ENCODE data around the gene NEUROD4. TPM values are rescaled to one million over a fixed set of nuclear protein-coding genes. Genes with fewer than 3 reads are reported as not detected.

NEUROD4 gene
- total RNA-seq, 6 donors from 2014 or later: not detected

DNA sequence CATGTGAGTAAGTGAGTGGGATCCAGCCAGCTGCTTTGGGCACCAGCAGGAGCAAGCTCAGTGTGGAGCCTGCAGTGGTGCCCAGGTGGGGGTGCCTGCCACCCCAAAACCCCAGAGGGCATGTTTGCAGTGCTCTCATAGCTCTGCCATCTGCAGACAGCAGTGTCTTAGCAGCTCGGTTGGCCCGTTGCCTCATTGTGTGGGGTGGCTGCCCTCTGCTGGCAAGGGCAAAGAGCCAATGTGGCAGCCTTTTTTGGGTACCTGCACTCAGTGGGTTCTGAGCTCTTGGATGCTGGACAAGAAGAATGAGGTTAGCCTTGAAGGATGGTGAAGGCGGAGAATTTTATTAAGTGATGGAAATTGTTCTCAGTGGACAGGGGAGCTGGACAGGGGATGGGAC, 52.3 kb downstream of the NEUROD4 start:
- Histone ChIP-seq H3K9me3 (no peaks in the 10 kb centered on the region), H3K4me1 (no peaks in the 10 kb centered on the region), H3K27ac (no peak overlapping the region), H3K27me3 (no peaks in the 10 kb centered on the region), H3K36me3 (no peaks in the 10 kb centered on the region), H3K4me3 (no peak overlapping the region)
- DNase-seq (peak; percentile 36 to 50), ATAC-seq (ENCODE audit: low FRiP score in 2 of 2) (peak; percentile 75 to 79)
- TF ChIP-seq POLR2A (IDR thresholded peaks at IDR 0.05) (no peak), POLR2AphosphoS5 (IDR thresholded peaks at IDR 0.05) (no peak)
- TF ChIP-seq, protein P1, sequence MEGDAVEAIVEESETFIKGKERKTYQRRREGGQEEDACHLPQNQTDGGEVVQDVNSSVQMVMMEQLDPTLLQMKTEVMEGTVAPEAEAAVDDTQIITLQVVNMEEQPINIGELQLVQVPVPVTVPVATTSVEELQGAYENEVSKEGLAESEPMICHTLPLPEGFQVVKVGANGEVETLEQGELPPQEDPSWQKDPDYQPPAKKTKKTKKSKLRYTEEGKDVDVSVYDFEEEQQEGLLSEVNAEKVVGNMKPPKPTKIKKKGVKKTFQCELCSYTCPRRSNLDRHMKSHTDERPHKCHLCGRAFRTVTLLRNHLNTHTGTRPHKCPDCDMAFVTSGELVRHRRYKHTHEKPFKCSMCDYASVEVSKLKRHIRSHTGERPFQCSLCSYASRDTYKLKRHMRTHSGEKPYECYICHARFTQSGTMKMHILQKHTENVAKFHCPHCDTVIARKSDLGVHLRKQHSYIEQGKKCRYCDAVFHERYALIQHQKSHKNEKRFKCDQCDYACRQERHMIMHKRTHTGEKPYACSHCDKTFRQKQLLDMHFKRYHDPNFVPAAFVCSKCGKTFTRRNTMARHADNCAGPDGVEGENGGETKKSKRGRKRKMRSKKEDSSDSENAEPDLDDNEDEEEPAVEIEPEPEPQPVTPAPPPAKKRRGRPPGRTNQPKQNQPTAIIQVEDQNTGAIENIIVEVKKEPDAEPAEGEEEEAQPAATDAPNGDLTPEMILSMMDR (IDR thresholded peaks at IDR 0.05): peak in 4 of 6 experiments; percentile 7 to 42 (median 32)
- WGBS, 2 donors: 46 to 100% methylated on average over 1 to 3 of the region's 3 CpGs

DNA sequence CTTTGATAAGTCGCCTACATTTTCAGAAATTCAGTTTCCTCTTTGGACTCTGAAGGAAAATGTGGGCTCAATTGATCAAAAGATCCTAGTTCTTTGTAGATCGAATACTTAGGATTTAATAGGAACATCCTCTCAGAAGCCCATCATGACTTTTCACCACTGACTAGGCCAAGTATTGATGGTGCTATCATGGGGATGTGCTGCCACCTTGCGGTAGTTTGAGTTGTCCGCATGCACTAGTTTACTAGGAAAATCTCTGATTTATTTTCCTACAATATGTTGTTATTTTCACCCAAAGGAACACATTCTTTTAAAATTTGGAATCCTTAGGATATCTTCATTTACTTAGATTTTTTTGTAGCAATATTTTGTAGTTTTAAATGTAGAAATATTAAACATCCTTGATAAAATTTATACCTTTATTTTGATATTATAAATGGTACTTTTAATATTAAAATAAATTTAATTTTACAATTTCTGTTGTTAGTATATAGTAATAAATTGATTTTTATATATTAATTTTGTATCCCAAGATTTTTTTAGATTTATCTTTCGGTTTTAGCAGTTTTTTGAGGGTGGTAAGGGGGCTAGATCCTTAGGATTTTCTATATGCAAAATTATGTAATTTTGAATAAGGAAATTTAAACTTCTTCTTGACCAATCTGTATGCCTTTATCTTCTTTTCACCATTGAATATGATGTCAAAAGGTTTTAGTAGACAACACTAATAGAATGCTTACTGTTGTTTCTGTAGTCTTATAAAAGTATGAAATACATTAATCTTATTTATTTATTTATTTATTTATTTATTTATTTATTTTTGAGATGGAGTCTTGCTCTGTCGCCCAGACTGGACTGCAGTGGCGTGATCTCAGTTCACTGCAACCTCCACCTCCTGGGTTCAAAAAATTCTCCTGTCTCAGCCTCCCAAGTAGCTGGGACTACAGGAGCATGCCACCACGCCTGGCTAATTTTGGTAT, 53.6 kb downstream of the NEUROD4 start:
- TF ChIP-seq POLR2AphosphoS5 (IDR thresholded peaks at IDR 0.05) (no peak), POLR2A (IDR thresholded peaks at IDR 0.05) (no peak), EP300 (IDR thresholded peaks at IDR 0.05) (no peak)
- TF ChIP-seq, protein P1 (IDR thresholded peaks at IDR 0.05): peak; percentile 48 to 79 (median 72)
- Histone ChIP-seq H3K4me1 (no peaks in the 10 kb centered on the region), H3K36me3 (no peaks in the 10 kb centered on the region), H3K4me3 (no peak overlapping the region), H3K9me3 (no peaks in the 10 kb centered on the region), H3K27ac (no peak overlapping the region), H3K27me3 (no peaks in the 10 kb centered on the region)
- ATAC-seq (ENCODE audit: low FRiP score in 2 of 2) (peak; percentile 62 to 87), DNase-seq (peak in 1 of 2 donors; percentile 63)
- 33% methylated on average over 8 of the region's 8 CpGs for WGBS, 2 donors

DNA sequence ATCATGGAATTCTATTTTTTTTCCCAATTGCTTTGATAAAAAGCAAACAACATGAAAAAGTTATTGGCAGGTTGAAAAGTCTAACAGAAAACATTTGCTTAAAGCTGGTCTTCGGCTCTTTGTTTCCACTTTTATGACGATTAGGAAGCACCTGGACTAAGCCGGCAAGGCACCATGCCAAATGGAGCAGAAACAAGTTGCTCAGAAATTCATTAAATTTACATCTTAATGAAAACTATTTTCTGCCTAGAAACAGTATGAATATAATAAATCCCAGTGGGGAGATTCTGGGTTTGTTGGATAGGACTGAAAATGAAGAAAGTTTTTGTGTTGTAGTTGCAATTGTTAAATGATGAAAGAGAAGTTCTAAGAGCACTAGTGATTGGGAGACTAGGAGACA, 55.0 kb downstream of the NEUROD4 start:
- DNase-seq (no peak), ATAC-seq (ENCODE audit: low FRiP score in 2 of 2) (no peak)
- H3K4me1 ChIP-seq: no peaks in the 10 kb centered on the region
- no peaks in the 10 kb centered on the region for H3K27me3 ChIP-seq
- TF ChIP-seq EP300 (IDR thresholded peaks at IDR 0.05): no peak
- no peak for TF ChIP-seq POLR2A (IDR thresholded peaks at IDR 0.05)
- no peak for TF ChIP-seq POLR2AphosphoS5 (IDR thresholded peaks at IDR 0.05)
- TF ChIP-seq, protein P1 (IDR thresholded peaks at IDR 0.05): no peak
- H3K9me3 ChIP-seq: peaks cover 0 to 4% (median 0%) of the 10 kb centered on the region in 4 donors
- H3K36me3 ChIP-seq: no peaks in the 10 kb centered on the region
- WGBS, 2 donors: 44 to 46% methylated on average over 3 of the region's 3 CpGs
- no peak overlapping the region for H3K4me3 ChIP-seq
- no peak overlapping the region for H3K27ac ChIP-seq

Other genes starting within 250 kb of the NEUROD4 start
- not detected for gene MUCL1, start 165.5 kb upstream of the NEUROD4 start, total RNA-seq
- gene TESPA1, start 35.2 kb upstream of the NEUROD4 start, total RNA-seq: 10 to 100 TPM in 1 of 6 donors, 1 to 10 TPM in 5; 2.7 to 10.5 (median 4.3) TPM
- not detected for gene OR9K2, start 106.4 kb downstream of the NEUROD4 start, total RNA-seq
- gene OR10A7, start 201.1 kb downstream of the NEUROD4 start, total RNA-seq: not detected
- not detected for gene OR6C74, start 224.6 kb downstream of the NEUROD4 start, total RNA-seq

Measured in upper lobe of left lung (tissue), 6 donors.